Adrenal gland (tissue), 5 donors: ENCODE results near the gene PKD1.
"Not testable (repeated sequence)": the region's sequence is repeated elsewhere in the genome, so short reads cannot be mapped to it uniquely, and the experiment has no call there.

Experiments used
- CTCF ChIP-seq, 6 experiments: fragments of 450-650 bp in 4 of 6; fragments of 200-600 bp in 2 of 6; sonication (generic) in 1 of 6; IDR thresholded peaks; 1 replicate in 5 of 6; 2 replicates in 1 of 6; pipeline versions ENCODE4 v1.5.1 to v1.8.0; 2016 to 2021; ENCODE audit warnings: antibody characterized with exemption in 6 of 6, mild to moderate bottlenecking in 2 of 6, moderate library complexity in 1 of 6
- POLR2A ChIP-seq, 2 donors: fragments of 450-650 bp; IDR thresholded peaks; one replicate each; pipeline ENCODE4 v1.6.1; 2017; ENCODE audit warnings: antibody characterized with exemption in 2 of 2, mild to moderate bottlenecking in 2 of 2, moderate library complexity in 1 of 2
- donor health status: DM: no; HTN: no; CAD: no.

- TF ChIP-seq POLR2A, CTCF (IDR thresholded peaks at IDR 0.05): not testable (repeated sequence)
Observed at GRCh38 chr16:2122934-2123683, 12.6 kb downstream of the PKD1 start.
